ENCODE results near the gene PIP5K1A.

Gene PIP5K1A

GRCh38 chr1:151222130-151222529 is 23.8 kb downstream of the PIP5K1A start:
- no peak for TF ChIP-seq TAF1 (IDR thresholded peaks at IDR 0.05; ENCODE audit: borderline replicate concordance, insufficient read depth, low read length)
- TF ChIP-seq REST (IDR thresholded peaks at IDR 0.05; ENCODE audit: insufficient read depth in 1 of 2, low read depth in 2 of 2, low read length in 2 of 2), result no peak
- no peak for TF ChIP-seq FOXP2 (optimal IDR thresholded peaks at IDR 0.05; ENCODE audit: borderline replicate concordance, extremely low read depth, extremely low read length, insufficient read depth)
- TF ChIP-seq SIN3A (IDR thresholded peaks at IDR 0.05; ENCODE audit: borderline replicate concordance, insufficient read depth, low read length), result no peak
- TF ChIP-seq POLR2AphosphoS5 (IDR thresholded peaks at IDR 0.05; ENCODE audit: low read depth, low read length), result no peak

- TF ChIP-seq REST (IDR thresholded peaks at IDR 0.05; ENCODE audit: insufficient read depth in 1 of 2, low read depth in 2 of 2, low read length in 2 of 2) (no peak), TAF1 (IDR thresholded peaks at IDR 0.05; ENCODE audit: borderline replicate concordance, insufficient read depth, low read length) (no peak), SIN3A (IDR thresholded peaks at IDR 0.05; ENCODE audit: borderline replicate concordance, insufficient read depth, low read length) (no peak), FOXP2 (optimal IDR thresholded peaks at IDR 0.05; ENCODE audit: borderline replicate concordance, extremely low read depth, extremely low read length, insufficient read depth) (no peak), POLR2AphosphoS5 (IDR thresholded peaks at IDR 0.05; ENCODE audit: low read depth, low read length) (no peak)
Measured at GRCh38 chr1:151235235-151235634, 36.9 kb downstream of the PIP5K1A start.

- TF ChIP-seq SIN3A (IDR thresholded peaks at IDR 0.05; ENCODE audit: borderline replicate concordance, insufficient read depth, low read length) (no peak), POLR2AphosphoS5 (IDR thresholded peaks at IDR 0.05; ENCODE audit: low read depth, low read length) (no peak), FOXP2 (optimal IDR thresholded peaks at IDR 0.05; ENCODE audit: borderline replicate concordance, extremely low read depth, extremely low read length, insufficient read depth) (no peak), TAF1 (IDR thresholded peaks at IDR 0.05; ENCODE audit: borderline replicate concordance, insufficient read depth, low read length) (no peak), REST (IDR thresholded peaks at IDR 0.05; ENCODE audit: insufficient read depth in 1 of 2, low read depth in 2 of 2, low read length in 2 of 2) (no peak)
Measured at GRCh38 chr1:151237678-151238466, 39.5 kb downstream of the PIP5K1A start.

GRCh38 chr1:151238467-151238739 is 40.1 kb downstream of the PIP5K1A start:
- TF ChIP-seq SIN3A (IDR thresholded peaks at IDR 0.05; ENCODE audit: borderline replicate concordance, insufficient read depth, low read length) (no peak), TAF1 (IDR thresholded peaks at IDR 0.05; ENCODE audit: borderline replicate concordance, insufficient read depth, low read length) (no peak), FOXP2 (optimal IDR thresholded peaks at IDR 0.05; ENCODE audit: borderline replicate concordance, extremely low read depth, extremely low read length, insufficient read depth) (no peak), POLR2AphosphoS5 (IDR thresholded peaks at IDR 0.05; ENCODE audit: low read depth, low read length) (no peak), REST (IDR thresholded peaks at IDR 0.05; ENCODE audit: insufficient read depth in 1 of 2, low read depth in 2 of 2, low read length in 2 of 2) (no peak)
